T-cell (primary cell): ENCODE data around the gene EIF1B. TPM values are rescaled to one million over a fixed set of nuclear protein-coding genes. Genes with fewer than 3 reads are reported as not detected.

Experiments used
- ATAC-seq, 4 experiments: fragments of 200-7000 bp in 3 of 4; fragments of 150-1000 bp in 1 of 4; cut with Tn5 transposase; replicated peaks in 1 of 4; 1 replicate in 3 of 4; 2 replicates in 1 of 4; pipeline ENCODE4 v1.10.0; 2021; ENCODE audit warnings: moderate library complexity in 3 of 4, mild to moderate bottlenecking in 2 of 4, moderate number of reproducible peaks in 1 of 4
- CTCF ChIA-PET, 2 donors: fragments of 300-600 bp; sonication (Branson Sonifier 250); formaldehyde crosslinking; loops; one replicate each; lab custom pipeline; 2022; ENCODE audit warnings: antibody characterized with exemption in 2 of 2; lab: Charles Lee
- POLR2A ChIA-PET, 2 donors: fragments of 300-600 bp; sonication (Branson Sonifier 250); formaldehyde crosslinking; loops; one replicate each; lab custom pipeline; 2022; ENCODE audit warnings: antibody characterized with exemption in 2 of 2; lab: Charles Lee
- DNase-seq, 35 experiments: peaks; one replicate each; pipeline versions ENCODE4 v3.0.0 to v3.0.0-alpha.2; 2013 to 2023
- H3K27ac ChIP-seq: one replicate; pipeline ENCODE4 v1.5.1; 2013; ENCODE audit warnings: low read length
- H3K27me3 ChIP-seq, 2 experiments: replicated peaks in 1 of 2; 1 replicate in 1 of 2; 2 replicates in 1 of 2; pipeline versions ENCODE4 v1.6.1 to v1.7.0; 2013; ENCODE audit warnings: low read length in 1 of 2, mixed read lengths in 1 of 2; ENCODE audit not compliant: control insufficient read depth in 2 of 2, insufficient read depth in 2 of 2; ENCODE audit errors: extremely low read depth in 1 of 2
- H3K36me3 ChIP-seq, 2 donors: 1 replicate in 1 of 2; 2 replicates in 1 of 2; pipeline versions ENCODE4 v1.6.1 to v1.7.0; 2013; ENCODE audit warnings: low read length in 1 of 2; ENCODE audit not compliant: control insufficient read depth in 2 of 2, insufficient read depth in 1 of 2; ENCODE audit errors: extremely low read depth in 1 of 2
- H3K4me1 ChIP-seq, 2 experiments: 1 replicate in 1 of 2; 2 replicates in 1 of 2; pipeline versions ENCODE4 v1.6.1 to v1.7.0; 2013; ENCODE audit warnings: low read length in 2 of 2, mixed read lengths in 1 of 2; ENCODE audit not compliant: insufficient read depth in 2 of 2, control insufficient read depth in 1 of 2; ENCODE audit errors: extremely low read depth in 1 of 2
- H3K4me3 ChIP-seq, 2 donors: 1 replicate in 1 of 2; 2 replicates in 1 of 2; pipeline versions ENCODE4 v1.5.1 to v1.7.0; 2013; ENCODE audit warnings: mild to moderate bottlenecking in 2 of 2, low read length in 1 of 2, moderate library complexity in 1 of 2; ENCODE audit not compliant: control insufficient read depth in 1 of 2; ENCODE audit errors: extremely low read depth in 1 of 2
- H3K9me3 ChIP-seq: 2 replicates; pipeline ENCODE4 v1.7.0; 2013
- H3K27ac Mint-ChIP-seq, 2 donors: one replicate each; pipeline ENCODE4 v1.8.0; 2020 to 2021; ENCODE audit warnings: mild to moderate bottlenecking in 2 of 2, mixed read lengths in 2 of 2
- H3K27me3 Mint-ChIP-seq, 2 donors: one replicate each; pipeline ENCODE4 v1.8.0; 2021 to 2022; ENCODE audit warnings: mixed read lengths in 2 of 2
- H3K36me3 Mint-ChIP-seq: one replicate; pipeline ENCODE4 v1.8.0; 2021; ENCODE audit warnings: mixed read lengths
- H3K4me1 Mint-ChIP-seq, 3 donors: one replicate each; pipeline ENCODE4 v1.8.0; 2020 to 2022; ENCODE audit warnings: mixed read lengths in 3 of 3, mild to moderate bottlenecking in 1 of 3
- H3K4me3 Mint-ChIP-seq, 3 donors: one replicate each; pipeline ENCODE4 v1.8.0; 2020 to 2022; ENCODE audit warnings: mild to moderate bottlenecking in 3 of 3, mixed read lengths in 3 of 3, moderate library complexity in 3 of 3
- H3K9me3 Mint-ChIP-seq, 3 donors: one replicate each; pipeline ENCODE4 v1.8.0; 2020 to 2022; ENCODE audit warnings: mixed read lengths in 3 of 3
- WGBS: methylation state at CpG from one replicate; pipeline ENCODE4 v1.1.5; 2013; ENCODE audit warnings: missing lambda C conversion rate; ENCODE audit not compliant: insufficient coverage; 5-methylcytosine and 5-hydroxymethylcytosine counted together
- total RNA-seq, 35 experiments: library from RNA in 6 of 35; stranded (reverse) in 6 of 35; fragments of 120-200 nt in 1 of 35; gene quantifications; one replicate each; pipeline versions ENCODE4 v1.2.1 to v1.2.4 and lab custom pipeline; 2013 to 2026

EIF1B gene
- total RNA-seq, 5 donors from 2014 or later (not counting 1 experiment from before 2014, with no cell fraction given) = 39.7 to 70.0 (median 53.3) TPM

DNA sequence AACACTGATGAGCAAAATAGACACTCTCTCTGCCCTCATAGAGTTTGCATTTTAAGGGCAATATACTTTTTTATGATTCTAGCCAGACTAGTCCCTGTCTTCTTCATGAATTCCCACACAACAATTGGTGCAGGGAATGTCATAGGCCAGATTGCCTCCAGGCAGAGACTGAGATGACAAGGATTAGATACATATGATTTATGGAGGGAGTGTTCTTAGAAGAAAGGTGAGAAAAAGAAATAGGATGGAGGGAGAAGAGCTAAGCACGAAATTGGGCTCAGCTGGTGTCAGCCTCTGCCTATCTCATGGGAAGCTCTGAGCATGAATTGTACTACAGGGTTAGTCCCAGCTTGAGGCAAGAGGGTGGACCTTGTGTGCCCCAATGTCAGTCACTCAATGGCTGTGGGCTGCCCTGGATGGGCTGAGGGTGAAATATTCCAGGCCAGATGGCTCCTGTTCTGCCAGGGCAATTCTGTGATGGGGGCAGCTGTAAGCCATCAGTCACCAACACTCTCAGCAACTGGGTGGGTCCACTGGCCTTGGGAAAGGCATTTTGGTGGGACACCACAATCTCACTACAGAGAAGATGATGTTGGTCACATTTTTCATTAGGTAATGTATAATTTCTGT, 31.1 kb downstream of the EIF1B start:
- peaks cover 0 to 7% of the 10 kb centered on the region in 2 donors for H3K27me3 Mint-ChIP-seq
- Histone ChIP-seq H3K9me3 (no peaks in the 10 kb centered on the region), H3K27ac (no peak overlapping the region), H3K4me3 (no peak overlapping the region), H3K36me3 (no peaks in the 10 kb centered on the region), H3K27me3 (peaks cover 0 to 2% of the 10 kb centered on the region in 2 experiments), H3K4me1 (no peaks in the 10 kb centered on the region)
- ChIA-PET CTCF (no interaction called here), POLR2A (no interaction called here)
- H3K4me1 Mint-ChIP-seq = no peaks in the 10 kb centered on the region
- H3K4me3 Mint-ChIP-seq = no peak overlapping the region
- no peak for DNase-seq
- no peak for ATAC-seq
- no peaks in the 10 kb centered on the region for H3K9me3 Mint-ChIP-seq
- no peak overlapping the region for H3K27ac Mint-ChIP-seq
- H3K36me3 Mint-ChIP-seq = no peaks in the 10 kb centered on the region
- WGBS = no CpG with 5 or more reads among the region's 1 CpG

DNA sequence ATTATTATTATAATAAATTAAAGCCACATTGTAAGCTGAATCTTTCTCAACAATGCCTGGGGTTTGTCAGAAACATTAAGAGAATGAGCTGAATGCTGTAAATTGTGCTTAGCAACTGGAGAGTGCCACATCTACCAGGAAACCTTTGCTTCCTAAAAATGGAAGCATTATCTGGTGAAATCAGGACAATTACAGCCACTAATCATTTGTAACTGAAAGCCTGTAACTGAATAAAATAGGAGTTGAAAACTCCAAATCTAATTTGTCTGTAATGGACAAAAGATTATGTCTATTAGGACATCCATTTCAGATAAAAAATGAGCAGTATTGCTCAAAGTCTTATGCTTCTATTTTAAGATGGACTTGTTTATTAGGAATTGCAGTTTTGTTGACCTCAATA, 32.2 kb downstream of the EIF1B start:
- H3K36me3 Mint-ChIP-seq = no peaks in the 10 kb centered on the region
- no peaks in the 10 kb centered on the region for H3K9me3 ChIP-seq
- DNase-seq = no peak
- no peak for ATAC-seq
- no peaks in the 10 kb centered on the region for H3K4me1 ChIP-seq
- ChIA-PET POLR2A (no interaction called here), CTCF (interaction anchor here (0.7 to 0.8 kb wide), 3 partner anchors 13 to 1497 kb away, joined by 4 to 5 read pairs (median 4); no protein-coding TSS in a partner anchor)
- H3K36me3 ChIP-seq = no peaks in the 10 kb centered on the region
- H3K9me3 Mint-ChIP-seq = no peaks in the 10 kb centered on the region
- no peak overlapping the region for H3K4me3 ChIP-seq
- no peaks in the 10 kb centered on the region for H3K4me1 Mint-ChIP-seq
- peaks cover 0 to 12% of the 10 kb centered on the region in 2 donors for H3K27me3 Mint-ChIP-seq
- peaks cover 0 to 2% of the 10 kb centered on the region in 2 experiments for H3K27me3 ChIP-seq
- H3K4me3 Mint-ChIP-seq = no peak overlapping the region
- no peak overlapping the region for H3K27ac Mint-ChIP-seq
- no peak overlapping the region for H3K27ac ChIP-seq

DNA sequence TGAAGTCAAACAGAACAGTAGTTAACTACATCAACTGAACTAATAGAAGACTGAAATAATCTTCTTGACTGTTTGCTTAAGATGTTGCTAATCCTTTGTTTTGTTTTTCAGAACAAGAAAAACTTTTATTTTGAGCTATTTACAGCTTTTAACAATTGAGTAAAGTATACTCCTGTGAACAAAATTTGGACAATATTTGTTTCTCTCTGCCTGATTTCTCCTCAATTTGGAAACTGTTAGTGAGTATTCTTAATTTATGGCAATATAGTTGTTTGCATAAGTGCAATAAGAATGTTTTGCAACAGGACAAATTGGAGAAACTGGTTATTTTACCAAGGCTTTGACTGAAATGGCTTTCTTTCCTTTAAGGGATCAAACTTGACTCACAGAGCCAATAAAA, 41.0 kb downstream of the EIF1B start:
- Mint-ChIP-seq H3K4me1 (no peaks in the 10 kb centered on the region), H3K36me3 (no peaks in the 10 kb centered on the region), H3K4me3 (no peak overlapping the region), H3K9me3 (peaks cover 0 to 15% (median 10%) of the 10 kb centered on the region in 3 donors), H3K27me3 (peaks cover 17 to 33% of the 10 kb centered on the region in 2 donors), H3K27ac (no peak overlapping the region)
- H3K27ac ChIP-seq = no peak overlapping the region
- no peaks in the 10 kb centered on the region for H3K9me3 ChIP-seq
- DNase-seq (no peak), ATAC-seq (no peak)
- H3K27me3 ChIP-seq = peaks cover 0 to 14% of the 10 kb centered on the region in 2 experiments
- H3K4me3 ChIP-seq = no peak overlapping the region
- ChIA-PET CTCF (interaction anchor here in 1 of 2 donors (0.6 kb wide), 1 partner anchor 28 kb away, joined by 9 read pairs; no protein-coding TSS in a partner anchor), POLR2A (no interaction called here)
- H3K36me3 ChIP-seq = no peaks in the 10 kb centered on the region
- no peaks in the 10 kb centered on the region for H3K4me1 ChIP-seq

DNA sequence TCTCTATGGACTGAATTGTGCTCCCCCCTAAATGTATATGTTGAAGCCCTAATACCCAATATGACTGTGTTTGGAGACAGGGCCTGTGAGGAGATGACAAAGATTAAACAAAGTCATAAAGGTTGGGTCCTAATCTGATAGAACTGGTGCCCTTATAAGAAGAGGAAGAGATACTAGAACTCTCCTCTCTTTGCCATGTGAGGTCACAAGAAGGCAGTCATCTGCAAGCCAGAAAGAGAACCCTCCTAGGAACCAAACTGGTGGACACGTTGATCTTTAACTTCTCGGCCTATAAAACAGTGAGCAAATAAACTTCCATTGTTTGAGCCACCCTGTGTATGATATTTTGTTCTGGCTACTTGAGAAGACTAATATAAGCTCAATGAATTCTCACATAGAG, 45.9 kb downstream of the EIF1B start:
- H3K4me3 Mint-ChIP-seq = no peak overlapping the region
- no peaks in the 10 kb centered on the region for H3K4me1 Mint-ChIP-seq
- Histone ChIP-seq H3K27ac (no peak overlapping the region), H3K9me3 (peaks cover 3% of the 10 kb centered on the region), H3K36me3 (no peaks in the 10 kb centered on the region), H3K4me1 (no peaks in the 10 kb centered on the region), H3K4me3 (no peak overlapping the region), H3K27me3 (peaks cover 0 to 13% of the 10 kb centered on the region in 2 experiments)
- H3K36me3 Mint-ChIP-seq = no peaks in the 10 kb centered on the region
- no CpG with 5 or more reads among the region's 2 CpGs for WGBS
- CTCF ChIA-PET = interaction anchor here in 1 of 2 donors (0.6 kb wide), 2 partner anchors 9 to 177 kb away, joined by 3 to 6 read pairs; no protein-coding TSS in a partner anchor
- peaks cover 16 to 22% of the 10 kb centered on the region in 2 donors for H3K27me3 Mint-ChIP-seq
- H3K27ac Mint-ChIP-seq = no peak overlapping the region
- peaks cover 0 to 10% (median 9%) of the 10 kb centered on the region in 3 donors for H3K9me3 Mint-ChIP-seq
- POLR2A ChIA-PET = no interaction called here
- no peak for ATAC-seq
- no peak for DNase-seq

DNA sequence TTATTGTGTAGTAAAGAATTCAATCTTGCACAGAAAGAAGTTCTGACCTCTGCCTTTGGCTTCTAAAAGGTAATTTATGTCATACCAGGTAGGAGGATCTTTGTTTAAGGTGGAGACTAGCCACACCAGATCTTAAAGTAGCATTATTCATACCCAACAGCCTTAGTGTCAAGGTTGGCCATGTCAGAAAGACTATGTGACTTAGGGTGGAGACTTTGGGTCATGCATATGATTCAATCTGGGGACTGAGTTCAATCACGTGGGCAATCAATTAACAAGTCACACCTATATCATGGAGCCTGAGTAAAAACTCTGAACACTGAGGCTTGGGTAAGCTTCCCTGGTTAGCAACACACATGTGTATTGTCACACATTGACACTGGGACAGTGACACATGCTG, 48.9 kb downstream of the EIF1B start:
- no CpG with 5 or more reads among the region's 1 CpG for WGBS
- H3K27ac Mint-ChIP-seq = no peak overlapping the region

More for the DNA sequence above, 48.9 kb downstream of the EIF1B start:
- H3K27ac ChIP-seq = no peak overlapping the region
- H3K36me3 ChIP-seq = no peaks in the 10 kb centered on the region
- no peak for ATAC-seq
- ChIA-PET POLR2A (no interaction called here), CTCF (no interaction called here)
- H3K9me3 ChIP-seq = peaks cover 3% of the 10 kb centered on the region
- H3K27me3 Mint-ChIP-seq = peaks cover 10 to 19% of the 10 kb centered on the region in 2 donors
- H3K4me3 ChIP-seq = no peak overlapping the region
- no peaks in the 10 kb centered on the region for H3K4me1 Mint-ChIP-seq
- H3K36me3 Mint-ChIP-seq = no peaks in the 10 kb centered on the region
- peaks cover 0 to 4% (median 0%) of the 10 kb centered on the region in 3 donors for H3K9me3 Mint-ChIP-seq
- peaks cover 0 to 8% of the 10 kb centered on the region in 2 experiments for H3K27me3 ChIP-seq
- DNase-seq = no peak
- H3K4me3 Mint-ChIP-seq = no peak overlapping the region
- no peaks in the 10 kb centered on the region for H3K4me1 ChIP-seq

Other genes starting within 250 kb of the EIF1B start
- not detected for gene ENTPD3, start 77.5 kb downstream of the EIF1B start, total RNA-seq
- gene RPL14, start 147.6 kb downstream of the EIF1B start, total RNA-seq = 1,000 to 10,000 TPM; 2,898 to 3,980 (median 3,701) TPM
- 10 to 100 TPM in 3 of 5 donors, 1 to 10 TPM in 2; 7.3 to 12.2 (median 11.2) TPM for gene ZNF619, start 167.4 kb downstream of the EIF1B start, total RNA-seq
- gene ZNF620, start 196.3 kb downstream of the EIF1B start, total RNA-seq = 1 to 10 TPM; 2.0 to 3.1 (median 3.1) TPM
- 10 to 100 TPM; 16.6 to 25.2 (median 22.2) TPM for gene ZNF621, start 215.3 kb downstream of the EIF1B start, total RNA-seq